Measurements from ENCODE around the gene CPVL.

CPVL gene

DNA sequence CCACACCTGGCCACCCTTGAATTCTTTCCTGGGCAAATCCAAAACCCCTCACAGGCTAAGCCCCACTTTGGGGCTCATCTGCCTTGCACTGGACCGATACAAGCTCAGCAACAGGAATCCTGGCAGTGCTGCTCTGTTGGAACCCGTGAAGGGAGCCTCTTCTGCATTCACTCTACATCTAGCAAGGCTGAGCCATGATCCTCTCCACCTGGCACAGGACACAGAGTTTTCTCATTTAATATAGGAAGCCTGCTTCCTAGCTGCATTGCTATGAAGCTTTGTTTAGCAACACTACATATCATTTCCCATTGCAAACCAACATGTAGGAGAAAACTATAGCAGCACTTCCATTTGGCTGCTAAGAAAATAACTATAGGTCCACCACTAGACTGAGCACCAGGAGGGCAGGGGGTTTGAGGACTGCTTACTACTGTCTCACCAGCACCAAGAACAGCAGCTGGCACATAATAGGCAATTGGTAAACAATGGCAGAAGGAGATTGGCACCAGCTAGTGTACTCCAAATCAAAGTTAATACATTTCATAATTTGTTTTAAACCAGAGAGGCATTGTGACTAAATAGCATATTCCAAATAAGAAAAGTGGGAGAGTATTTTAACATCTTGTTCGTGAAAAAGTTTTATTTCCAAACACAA is 56.1 kb downstream of the CPVL start:
- no peak for DNase-seq

DNA sequence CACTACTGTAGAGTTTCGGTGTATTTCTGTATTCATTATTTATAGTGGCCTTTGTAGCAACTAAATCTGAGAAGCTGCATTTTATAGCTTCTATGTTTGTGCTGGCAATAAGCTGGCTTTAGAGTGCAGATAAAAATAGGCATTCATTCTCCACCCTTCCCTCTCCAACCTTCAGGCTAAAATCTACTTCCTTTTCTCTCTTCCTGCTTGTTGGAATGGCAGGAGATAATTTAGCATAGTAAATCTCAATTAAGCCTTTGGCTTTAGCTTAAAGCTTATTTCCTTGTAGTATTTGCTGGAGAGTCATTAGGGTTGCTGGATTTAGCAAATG is 58.5 kb downstream of the CPVL start:
- DNase-seq, result no peak

DNA sequence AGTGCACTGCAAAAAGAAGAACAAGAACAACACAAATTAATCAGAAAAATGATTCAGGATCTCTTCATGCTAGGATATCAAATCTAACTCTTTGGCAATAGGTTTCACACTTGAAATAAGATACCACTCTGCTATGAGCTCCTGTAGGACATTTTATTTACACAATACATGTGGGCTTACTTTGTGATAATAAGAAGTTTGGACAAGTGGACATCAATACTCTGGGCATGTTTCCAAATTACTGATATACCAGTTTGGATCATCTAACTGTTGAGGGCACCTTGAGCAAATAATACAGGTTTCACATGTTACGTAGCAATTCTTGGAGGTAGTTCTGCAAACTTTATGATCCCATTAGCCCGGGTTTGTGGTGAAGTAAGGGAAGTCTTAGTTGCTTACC is 59.8 kb downstream of the CPVL start:
- no peak for DNase-seq

DNA sequence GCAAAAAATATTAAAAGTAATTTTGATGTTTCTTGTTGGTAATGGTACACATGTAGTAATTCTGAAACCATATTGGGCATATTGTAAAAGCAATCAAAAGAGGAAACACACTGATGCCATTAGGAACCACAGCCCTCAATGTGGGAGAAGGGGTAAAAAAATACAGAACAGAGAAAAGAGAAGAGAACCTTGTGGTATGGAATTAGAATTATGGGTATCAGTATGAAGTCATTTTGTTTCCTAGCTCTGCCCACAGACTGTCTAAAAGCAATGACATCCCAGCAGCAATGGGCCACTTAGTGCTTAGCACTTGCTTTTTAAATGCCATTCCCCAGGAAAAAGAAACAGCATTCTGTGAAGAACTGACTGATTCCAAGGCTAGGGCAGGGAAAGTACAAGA is 61.5 kb downstream of the CPVL start:
- peak; percentile 77 to 85 for DNase-seq

DNA sequence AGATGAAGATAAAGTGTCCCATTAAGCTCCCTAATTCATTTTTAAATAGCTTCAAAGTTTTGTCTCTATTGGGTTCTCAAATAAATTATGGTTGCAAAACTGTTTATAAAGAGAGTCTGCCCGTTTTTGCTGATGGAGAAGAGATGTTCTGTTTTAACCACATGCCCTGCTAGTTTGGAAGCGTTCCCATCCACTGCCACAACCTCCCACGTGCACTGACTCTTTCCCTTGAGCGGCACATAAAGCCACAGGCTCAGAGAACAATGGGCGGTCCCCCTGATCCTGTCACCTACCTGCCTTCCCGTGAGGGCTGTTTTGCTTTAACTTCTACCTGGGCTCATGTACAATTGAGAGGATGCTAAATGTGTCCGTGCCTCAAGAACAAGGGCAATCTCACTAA is 65.5 kb downstream of the CPVL start:
- no peak for DNase-seq

DNA sequence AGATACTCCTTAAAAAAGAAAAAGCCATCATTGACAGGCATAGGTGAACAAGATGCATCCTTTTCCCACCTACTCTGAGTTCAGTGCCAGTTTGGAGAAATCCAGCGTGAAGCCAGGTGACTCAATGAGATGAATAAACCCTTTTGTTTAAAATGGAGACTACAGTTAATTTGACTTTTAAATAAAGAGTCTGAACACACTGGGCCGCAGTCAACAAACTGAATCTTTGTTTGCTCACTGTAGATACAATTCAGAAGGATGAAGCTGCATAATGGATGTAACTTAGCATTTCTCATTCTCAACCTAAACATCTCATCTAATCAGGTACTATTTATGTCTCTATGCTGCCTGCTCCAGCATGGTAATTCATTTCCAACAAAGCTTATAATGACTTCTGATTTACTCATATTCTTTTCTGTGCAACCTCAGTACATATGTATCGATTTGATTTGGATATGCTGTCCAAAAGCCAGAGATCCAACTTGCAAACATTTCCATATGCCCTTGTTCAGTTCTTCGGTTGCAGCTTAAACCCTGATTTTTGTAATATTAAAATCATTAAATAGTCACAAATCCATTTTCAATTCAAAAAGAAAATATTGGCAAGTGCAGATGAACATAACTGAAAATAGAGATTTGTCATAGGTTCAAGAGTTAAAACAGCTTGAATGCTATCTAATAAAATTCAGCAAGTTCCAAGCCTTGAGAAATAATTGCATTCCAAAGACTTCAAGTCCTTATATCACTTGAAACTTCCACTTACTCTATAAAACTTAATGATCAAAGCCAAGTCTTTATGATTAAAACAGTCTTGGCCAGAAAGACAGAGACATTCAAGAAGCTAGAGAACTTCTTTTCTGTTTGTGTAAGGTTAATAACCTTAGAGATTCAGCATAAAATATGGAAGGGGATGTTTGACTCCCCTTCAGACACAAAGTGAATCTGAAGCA is 67.8 kb downstream of the CPVL start:
- no peak for DNase-seq

DNA sequence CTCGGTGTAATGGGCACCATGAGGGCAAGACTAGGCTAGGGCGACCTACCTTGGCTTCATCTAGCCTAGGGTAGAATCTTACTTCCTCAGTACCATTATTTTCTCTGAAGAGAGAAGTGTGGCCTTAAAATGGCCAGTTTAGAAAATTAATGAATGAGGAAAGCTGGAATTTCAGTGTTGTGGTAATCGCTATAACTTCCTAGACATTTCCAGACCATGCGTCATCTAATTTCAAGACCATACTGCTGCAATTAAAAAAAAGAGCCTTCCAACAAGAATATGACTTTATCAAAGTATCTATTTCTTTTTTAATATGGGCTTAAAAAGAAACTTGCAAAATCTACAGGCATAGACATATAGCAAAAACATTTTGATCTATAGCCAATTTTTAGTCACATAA is 68.5 kb downstream of the CPVL start:
- DNase-seq, result no peak

DNA sequence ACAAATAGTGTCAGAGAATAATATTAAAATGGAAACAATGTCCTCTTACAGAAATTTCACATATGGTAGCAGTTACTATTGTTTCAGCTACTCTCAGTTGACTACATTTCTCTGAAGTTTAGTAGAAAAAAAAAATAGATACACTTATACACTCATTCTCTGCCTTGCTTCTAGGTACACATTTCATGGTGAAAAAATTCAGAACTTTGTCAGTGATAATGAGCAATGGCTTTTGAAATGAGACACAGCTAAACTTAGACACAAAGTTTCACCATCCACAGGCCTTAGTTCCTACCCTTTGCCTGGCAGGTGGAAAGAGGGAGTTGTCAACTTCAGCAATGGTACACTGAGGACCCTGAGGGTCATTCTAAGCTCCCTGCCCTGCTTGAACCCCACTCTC is 69.2 kb downstream of the CPVL start:
- DNase-seq, result no peak

DNA sequence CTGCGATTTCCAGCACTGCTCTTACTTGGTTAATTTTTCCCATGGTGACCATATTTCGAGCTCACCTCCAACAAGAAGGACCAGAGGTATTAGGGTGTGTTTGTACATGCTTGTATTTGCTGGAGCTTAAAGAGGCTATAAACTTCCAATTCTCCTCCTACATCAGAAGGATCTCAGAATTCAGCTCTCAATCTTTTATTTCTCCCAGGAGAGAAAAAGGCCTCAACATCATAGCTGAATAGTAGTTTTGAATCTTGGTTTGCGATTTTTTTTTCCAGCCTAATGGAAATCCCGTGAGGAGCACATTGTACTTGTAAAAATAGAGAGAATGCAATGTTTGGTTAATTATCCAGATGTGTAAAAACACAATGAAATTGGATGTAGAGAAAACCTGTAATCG is 69.7 kb downstream of the CPVL start:
- no peak for DNase-seq

DNA sequence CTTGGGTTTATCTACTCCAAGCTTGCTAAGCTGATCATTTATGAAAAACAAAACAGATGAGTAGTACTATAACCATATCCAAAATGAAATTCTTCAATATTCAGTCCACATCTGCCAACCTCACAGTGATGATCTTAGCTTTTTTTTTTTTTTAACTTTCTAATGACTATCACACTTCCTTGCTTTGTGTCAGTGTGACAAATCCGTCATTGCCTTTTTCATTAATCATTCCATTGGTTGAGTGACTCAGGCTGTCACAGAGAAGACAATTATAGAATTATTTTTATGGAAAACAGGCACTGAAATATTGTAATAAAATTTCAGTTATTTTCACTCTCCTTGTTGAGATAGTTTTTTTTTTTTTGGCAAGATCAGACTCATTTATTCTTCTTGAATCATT is 70.7 kb downstream of the CPVL start:
- no peak for DNase-seq

DNA sequence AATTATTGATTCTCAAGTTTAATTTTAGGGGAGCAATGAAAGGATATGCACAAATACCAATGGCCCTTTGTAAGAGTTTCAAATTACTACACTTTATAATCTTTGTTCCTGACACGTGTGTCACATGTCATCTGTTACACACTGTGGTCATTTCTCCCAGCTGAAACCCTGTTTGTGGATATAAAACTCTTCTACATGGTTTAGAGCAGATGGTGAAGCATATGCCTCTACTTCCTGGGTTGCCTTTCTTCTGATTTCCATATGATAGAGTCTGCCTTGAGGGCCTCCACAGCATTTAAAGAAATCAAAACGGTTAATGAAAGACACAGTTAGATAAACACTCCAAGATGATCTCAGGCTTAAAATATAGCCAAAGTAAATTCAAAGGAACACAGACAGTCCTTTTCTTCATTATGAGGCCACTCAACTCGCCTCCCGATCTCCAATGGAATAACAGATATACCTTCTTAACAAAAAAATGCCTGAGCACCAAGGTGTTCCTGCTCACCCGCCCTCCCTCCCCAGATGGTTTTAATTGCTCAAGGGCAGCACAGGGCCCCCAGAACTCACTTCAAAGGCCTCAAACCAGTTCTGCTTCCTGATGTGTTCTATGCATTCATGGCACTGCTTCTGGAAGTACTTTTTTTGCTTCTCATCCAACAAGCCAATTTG is 75.0 kb downstream of the CPVL start:
- DNase-seq, result no peak

DNA sequence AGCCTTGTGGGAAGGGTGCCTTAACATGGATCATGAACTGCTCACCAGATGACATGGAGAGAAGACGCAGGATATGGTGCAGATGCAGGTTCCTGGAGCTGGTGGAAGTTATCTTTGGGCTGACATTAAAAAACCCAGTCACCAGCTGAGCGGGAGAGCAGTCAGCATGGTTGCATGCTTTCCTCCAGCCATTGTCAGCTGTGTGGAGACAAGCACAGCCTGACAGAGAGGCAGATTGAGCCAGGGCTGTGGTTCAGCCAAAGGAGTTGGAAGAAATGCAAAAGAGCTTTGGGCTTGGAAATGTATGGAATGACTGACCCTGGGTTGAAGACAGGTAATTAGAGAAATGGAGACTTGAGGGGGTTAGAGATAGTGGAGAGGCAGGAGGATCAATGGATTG is 79.7 kb downstream of the CPVL start:
- DNase-seq, result no peak

DNA sequence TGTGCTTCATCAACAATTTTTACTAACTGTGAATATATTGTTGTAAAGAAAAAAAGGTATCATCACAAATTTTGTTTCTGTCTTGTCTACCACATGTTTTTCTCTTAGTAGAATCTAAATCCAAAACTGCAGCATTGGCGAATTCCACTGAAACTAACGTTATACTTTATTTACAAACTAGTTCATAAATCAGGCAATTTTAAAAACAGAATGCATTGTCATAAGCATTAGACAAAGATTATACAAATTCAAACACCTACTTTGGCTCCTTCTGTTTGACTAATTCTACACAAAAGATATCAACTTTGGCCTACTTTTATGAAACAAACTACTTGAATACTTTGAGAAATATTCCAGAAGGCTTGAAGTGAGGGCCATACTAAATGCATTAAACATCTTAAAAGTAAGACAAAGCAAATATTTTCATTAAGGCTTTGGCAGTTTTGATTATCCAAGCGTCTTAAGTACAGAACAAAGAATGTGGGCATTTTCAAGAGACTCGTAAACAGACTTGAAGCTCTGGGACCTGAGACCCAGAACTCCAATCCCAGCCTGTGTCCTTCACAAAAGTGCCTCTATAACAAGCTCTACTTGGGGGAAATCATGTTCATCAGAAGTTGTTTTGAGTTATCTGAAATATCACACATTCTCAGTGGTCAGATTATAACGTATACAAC is 81.0 kb downstream of the CPVL start:
- DNase-seq, result no peak

DNA sequence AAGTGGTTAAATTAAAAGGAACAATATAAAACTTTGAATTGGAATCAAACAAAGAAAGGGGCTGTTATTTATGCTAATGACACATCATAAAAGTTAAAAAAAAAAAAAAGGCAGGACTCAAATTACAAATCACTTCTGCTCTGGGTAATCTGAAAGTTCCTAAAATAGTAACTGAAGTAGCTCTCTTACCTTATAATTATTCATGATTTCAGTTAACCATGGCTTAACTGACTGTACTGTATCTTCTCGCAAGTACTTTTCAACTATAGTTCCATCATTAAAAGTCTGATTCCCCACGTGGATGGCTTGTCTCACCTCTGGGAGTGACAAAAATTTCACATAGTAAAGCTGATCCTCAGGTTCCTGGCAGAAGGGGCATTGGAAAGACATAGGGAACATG is 82.5 kb downstream of the CPVL start:
- DNase-seq, result no peak

DNA sequence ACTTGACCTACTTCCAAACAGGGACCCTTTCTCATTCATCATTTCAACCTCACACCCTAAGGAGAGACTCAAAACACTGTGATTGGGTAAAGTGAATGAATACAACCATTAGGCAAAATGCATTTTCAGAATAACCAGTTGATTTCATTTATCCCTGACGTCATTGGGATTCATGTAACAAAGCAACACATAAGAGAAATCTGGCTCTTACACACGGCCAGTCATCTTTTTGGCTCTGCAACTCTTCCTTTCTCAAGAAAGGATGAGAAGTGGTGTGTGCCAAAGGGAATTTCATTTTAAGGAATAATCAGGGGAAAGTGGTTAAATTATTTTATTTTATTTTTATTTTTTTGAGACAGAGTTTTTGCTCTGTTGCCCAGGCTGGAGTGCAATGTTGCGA is 83.1 kb downstream of the CPVL start:
- no peak for DNase-seq

DNA sequence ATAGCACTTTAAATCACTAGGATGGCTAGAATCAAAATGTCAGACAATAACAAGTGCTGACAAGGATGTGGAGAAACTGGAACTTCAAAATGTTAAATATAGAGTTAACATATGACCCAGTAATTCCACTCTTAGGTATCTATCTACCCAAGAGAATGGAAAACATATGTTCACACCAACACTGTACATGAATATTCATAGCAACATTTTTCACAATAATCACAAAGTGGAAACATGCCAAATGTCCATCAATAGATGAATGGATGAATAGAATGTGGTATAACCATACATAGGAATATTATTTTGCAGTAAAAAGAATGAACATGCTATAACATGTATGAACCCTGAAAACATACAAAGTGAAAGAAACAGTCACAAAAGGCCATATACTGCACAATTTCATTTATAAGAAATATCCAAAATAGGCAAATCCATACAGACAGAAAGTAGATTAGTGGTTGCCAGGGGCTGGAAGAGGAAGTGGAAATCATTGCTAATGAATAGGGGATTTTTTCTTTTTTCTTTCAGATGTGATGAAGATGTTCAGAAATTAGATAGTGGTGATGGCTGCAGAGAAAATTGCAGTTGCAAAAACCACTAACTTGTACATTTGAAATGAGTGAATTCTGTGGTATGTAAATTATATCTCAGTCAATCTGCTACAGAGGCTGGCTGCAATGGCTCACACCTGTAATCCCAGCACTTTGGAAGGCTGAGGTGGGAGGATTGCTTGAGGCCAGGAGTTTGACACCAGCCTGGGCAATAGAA is 93.0 kb downstream of the CPVL start:
- peak; percentile 9 to 16 for DNase-seq

DNA sequence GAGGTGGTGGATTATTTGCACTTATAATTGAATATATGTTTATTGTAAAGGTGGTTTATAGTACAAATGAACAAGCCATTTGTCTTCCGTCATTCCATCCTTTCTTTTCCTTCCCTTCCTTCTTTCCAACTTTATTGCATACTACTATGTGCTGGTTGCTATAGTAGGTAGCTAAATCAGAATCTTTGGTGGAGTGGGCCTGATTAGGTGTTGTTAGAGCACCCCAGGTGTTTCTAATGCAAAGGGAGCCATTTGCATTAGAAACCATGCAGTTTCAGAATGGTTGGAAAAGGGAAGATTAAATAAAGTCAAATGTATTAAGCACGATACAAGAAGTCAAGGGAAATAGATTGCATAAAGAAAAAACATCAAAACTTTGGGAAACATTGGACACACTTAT is 99.4 kb downstream of the CPVL start:
- no peak for DNase-seq

DNA sequence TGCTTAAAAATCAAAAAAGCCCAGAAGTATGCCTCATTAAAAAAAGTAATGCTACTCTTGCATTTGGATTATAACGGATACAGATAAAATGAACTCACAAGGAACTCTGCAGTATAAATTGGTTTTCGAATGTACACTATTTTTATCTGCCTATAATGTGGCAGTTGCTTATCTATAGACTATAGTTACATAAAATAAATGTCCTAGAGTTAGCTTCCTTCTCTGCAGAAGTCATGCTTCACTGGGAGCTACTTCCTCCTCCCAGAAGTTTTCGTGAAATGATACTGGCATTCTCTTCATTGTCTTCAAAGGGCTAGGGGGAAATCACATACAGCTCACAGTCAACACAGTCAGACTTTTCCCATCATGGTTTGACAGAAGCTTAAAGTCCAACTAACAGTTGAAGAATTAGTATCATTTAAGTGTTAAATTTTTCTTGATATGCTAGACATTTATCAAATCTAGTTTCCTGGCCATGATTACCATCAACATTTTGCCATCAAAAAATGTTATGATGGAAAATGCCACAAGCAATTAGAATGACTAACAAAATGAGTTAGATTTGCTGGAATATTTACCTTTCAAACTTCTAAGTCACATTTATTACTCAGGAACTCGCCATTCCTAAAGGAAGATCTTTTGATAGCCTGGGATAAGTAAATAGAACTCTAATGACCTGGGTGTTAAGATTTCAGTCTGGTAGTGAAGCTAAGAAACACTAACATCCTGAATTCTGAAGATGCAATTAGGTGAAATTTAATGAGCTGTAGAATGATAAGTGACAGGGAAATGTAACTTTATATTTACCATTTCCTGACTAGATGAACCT is 100.9 kb downstream of the CPVL start:
- peak in 1 of 2 donors; percentile 2 for DNase-seq

DNA sequence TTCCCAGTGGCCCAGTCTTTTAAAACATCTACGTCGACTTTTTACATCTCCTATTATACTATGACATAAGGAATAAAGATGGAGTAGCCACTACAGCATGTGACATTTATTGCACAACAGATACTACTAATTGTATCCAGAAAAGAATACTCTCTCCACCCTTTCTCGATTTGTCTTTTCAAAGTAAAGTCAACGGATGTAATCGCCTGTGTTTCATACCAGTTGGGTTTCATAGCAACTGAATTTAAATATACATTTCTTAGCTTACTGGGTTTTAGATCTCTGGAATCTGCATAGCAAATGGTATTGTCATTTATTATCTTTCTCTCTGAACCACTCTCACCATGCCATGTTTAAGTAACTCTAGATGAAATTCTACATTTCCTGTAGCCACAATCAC is 101.8 kb downstream of the CPVL start:
- DNase-seq, result no peak

DNA sequence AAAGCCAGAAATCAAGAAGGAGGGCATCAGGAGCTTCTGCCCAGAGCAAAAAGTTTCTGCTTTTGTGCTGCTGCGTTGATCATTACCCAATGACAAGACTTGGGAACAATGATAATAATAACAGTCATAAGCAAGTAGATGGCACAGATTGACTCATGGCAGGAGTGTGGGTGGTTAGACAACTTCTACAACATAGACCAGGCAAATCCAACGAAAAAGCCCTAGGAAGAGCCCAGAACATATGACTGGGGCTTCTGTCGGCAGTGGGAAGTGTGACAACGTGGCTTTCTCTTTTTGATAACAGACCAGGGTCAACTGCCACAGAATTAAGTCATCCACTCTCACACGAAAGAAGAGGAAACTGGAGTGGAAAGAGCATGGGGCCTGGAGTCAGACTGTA is 102.8 kb downstream of the CPVL start:
- peak; percentile 31 to 90 for DNase-seq

DNA sequence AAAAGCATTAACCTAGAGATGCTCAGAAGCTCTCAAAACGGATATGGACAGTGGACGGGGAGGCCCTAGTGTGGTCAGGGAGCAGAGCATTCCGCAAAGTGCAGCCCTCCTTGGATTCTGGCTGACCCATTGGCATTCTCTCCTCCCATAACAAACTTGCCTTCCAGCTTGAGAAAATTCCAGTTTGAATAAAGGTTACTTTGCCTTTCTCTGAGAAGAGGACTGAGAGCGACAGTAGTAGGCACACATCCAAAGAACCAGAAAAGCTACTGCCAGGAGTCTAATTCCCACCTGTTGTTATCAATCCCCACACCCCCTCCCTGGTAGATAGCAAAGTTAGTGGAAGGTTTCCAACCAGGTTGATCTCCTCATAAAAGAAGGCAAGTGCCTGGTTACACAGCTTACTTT is 103.5 kb downstream of the CPVL start:
- DNase-seq, result no peak

DNA sequence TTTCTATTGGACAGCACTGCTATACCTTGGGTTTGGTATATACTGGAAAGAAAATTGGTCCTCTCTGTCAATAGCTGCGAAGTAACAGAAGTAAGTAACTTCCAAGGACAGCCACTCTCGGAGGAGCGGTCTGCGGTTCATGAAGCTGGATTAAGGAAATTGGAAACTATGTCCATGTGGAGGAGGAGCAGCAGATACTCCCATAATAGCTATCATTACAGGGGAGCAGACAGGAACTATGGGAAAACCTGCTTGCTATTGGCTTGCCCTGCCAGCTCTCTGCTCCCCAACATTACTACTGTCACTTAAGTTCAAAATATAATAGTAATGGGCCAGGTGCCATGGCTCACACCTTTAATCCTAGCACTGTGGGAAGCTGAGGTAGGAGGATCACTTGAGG is 104.3 kb downstream of the CPVL start:
- no peak for DNase-seq
